ENCODE results near the gene RETSAT.
A peak's percentile ranks its signal among the peaks of the same experiment; 100 is the strongest.
"Not testable (repeated sequence)": the region's sequence is repeated elsewhere in the genome, so short reads cannot be mapped to it uniquely, and the experiment has no call there.

RETSAT gene

GRCh38 chr2:85329701-85330100 is 24.6 kb downstream of the RETSAT start:
- DNase-seq = not testable (repeated sequence)

GRCh38 chr2:85329181-85329651 is 25.1 kb downstream of the RETSAT start:
- no peak for DNase-seq

DNA sequence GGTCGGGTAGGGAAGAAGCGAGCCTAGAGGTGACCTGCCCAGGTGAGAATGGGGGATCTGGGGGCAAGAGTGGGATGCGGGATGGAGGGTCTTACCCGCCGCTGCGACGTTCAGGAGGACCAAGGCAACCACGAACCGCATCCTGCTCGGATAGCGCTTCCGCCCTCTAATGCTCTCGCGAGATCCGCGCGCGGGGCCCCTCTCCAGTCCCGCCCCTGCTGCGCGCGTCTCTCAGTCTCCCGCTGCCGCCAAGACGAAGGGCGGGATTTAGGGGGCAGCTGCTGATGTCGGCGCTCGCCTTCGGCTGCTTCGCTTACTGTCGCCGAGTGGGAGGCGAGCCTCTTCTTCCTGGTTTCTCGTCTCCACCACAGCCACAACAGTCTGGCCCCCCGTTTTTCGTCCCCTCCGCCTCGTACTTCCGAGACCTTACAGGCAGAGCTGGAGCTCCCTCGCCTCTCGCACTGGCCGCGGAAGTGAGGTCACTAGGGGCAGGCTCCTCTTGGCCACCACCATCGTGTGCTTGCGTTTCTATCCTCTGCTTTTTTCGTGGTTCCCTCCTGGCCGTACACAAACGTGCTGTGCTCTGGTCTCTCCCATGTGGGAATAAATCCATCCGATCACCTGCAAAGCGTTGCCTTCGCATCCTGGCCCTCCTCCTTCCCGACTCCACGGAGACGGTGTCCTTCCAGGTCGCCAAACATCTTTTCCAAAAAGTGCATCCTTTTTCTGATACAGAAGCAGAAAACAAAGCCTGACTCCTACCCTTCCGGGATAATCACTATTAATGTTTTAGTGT is 26.3 kb downstream of the RETSAT start, which contains the start of gene TGOLN2:
TGOLN2 (minus strand) TSS at position 168 of the 796 bp plus-strand sequence; CDS start at position 141, 27 bp downstream.
- peak; percentile 83 for DNase-seq

DNA sequence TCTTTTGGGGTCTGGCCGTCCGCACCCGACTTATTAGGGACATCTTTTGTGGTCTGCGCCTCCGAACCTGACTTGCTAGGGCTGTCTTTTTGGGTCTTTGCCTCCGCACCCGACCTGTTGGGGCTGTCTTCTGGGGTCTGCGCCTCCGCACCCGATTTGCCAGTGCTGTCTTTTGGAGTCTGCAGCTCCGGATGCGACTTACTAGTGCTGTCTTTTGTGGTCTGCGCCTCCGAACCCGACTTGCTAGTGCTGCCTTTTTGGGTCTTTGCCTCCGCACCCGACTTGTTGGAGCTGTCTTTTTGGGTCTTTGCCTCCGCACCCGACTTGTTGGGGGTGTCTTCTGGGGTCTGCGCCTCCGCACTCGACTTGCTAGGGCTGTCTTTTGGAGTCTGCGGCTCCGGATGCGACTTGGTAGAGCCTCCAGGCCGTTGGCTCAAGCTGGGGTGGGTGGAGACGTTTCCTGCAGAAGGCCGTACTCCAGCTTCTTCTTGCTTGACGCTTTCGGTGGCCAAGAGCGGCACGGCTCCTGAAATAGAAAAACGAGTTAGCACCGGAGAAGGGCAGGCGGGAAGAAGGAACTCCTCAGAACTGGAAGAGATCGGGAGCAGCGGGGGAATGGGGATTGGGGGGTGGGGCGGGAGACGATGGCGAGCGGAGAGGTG is 27.0 kb downstream of the RETSAT start:
- peak; percentile 4 for DNase-seq

DNA sequence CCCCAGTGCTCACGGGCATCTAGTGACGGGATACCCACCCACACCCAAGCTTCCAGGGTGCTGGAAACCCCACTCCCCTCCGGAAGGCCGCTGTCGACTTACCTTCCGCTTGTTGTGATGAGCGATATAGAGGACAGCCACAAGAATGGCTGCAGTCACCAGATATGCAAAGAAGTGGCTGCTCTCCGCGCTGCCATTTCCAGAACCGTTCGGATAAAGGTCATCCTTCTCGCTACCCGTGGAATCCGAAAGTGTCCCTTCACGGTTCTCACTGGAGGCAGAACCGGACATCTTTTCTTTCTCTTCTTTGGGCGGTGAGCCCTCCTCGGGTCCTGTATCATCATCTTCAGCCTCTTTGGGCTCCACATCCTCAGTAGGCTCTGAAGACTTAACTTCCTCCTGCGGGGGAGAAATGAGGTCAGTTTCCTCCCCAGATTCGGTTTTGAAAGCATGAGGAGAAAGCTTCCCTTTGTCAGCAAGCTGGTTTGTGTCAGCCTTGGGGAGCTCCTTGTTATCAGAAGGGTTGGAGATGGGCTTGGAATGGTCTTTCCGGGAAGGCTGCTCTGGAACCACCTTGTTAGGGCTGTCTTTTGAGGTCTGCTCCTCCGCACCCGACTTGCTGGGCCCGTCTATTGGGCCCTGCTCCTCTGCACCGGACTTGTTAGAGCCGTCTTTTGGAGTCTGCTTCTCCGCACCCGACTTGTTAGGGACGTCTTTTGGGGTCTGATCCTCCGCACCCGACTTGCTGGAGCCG is 27.7 kb downstream of the RETSAT start:
- DNase-seq = no peak

DNA sequence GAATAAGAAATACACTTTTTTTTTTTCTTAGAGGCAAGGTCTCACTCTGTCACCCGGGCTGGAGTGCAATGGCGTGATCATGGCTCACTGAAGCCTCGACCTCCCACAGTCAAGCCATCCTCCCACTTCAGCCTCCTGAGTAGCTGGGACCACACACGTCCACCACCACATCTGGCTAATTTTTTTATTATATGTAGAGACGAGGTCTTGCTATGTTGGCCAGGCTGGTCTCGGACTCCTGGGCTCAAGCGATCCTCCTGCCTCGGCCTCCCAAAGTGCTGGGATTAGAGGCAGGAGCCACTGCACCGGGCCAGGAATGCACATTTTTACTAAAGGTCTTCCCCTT is 28.9 kb downstream of the RETSAT start:
- no peak for DNase-seq

GRCh38 chr2:85324639-85325465 is 29.5 kb downstream of the RETSAT start:
- no peak for DNase-seq

DNA sequence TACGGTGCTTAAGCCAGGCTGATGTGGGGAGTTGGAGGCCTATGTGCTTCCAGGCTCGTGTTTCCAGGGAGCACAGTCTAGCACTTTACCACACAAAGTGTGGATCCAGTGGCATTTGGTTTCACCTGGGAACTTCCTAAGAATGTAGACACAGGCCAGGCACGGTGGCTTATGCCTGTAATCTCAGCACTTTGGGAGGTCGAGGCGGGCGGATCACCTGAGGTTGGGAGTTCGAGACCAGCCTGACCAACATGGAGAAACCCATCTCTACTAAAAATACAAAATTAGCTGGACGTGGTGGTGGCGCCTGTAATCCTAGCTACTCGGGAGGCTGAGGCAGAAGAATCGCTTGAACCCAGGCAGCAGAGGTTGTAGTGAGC is 30.4 kb downstream of the RETSAT start:
- not testable (repeated sequence) for DNase-seq

GRCh38 chr2:85323351-85323987 is 30.9 kb downstream of the RETSAT start:
- DNase-seq = no peak

DNA sequence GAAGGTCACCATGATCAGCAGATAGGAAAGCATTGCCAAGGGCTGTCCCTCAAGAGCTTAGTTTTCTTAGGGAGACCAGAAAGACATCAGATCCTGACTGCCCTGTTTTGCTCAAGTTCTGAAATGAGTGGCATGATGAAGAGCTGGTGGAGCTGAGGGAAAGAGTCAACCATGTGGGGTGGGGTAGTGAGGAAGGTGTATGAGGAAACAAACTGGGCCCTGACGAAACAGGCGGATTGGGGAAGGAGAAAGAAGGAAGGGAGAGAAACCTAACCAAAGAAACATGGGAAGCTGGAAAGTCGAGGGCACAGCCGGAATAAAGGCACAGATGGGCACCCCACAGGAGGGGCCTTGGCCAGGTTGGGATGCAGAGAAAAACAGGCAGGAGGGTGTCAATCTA is 34.5 kb downstream of the RETSAT start:
- DNase-seq = no peak

- peak; percentile 88 for DNase-seq
Observed at GRCh38 chr2:85318222-85319074, 35.9 kb downstream of the RETSAT start.

GRCh38 chr2:85315921-85316320 is 38.4 kb downstream of the RETSAT start:
- not testable (repeated sequence) for DNase-seq

GRCh38 chr2:85314884-85315242 is 39.5 kb downstream of the RETSAT start:
- DNase-seq = no peak

DNA sequence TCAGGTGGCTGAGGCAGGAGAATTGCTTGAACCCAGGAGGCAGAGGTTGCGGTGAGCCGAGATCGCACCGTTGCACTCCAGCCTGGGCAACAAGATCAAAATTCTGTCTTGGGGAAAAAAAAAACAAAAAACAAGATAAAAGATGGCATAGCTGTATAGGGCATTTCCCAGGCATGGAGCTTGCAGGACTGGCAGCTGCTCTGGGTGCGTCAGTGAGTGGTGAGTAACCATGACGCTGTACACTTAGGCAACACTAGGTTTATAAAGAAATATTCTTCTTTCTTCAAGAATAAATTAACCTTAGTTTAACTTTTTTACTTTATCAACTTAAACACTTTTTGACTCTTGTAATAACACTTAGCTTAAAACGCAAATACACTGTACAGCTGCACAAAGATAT is 41.9 kb downstream of the RETSAT start:
- no peak for DNase-seq

DNA sequence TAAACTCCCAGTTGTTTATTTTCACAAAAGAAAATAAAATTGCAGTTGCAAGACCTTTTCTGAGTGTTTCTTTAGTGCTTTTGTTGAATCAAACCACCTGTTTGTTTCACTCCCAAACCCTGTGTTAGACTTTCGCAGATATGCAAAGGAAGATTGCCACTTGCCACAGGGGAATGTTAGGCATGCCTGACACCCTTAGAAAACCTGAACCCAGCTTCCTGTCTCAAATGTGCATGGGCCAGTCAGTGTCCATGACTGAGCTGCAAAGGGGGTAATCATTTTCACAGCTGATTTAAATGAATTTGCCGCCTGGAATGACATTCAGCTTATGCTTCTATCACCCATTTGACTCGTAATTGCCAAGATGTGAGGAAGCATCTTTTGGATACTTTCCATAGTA is 44.0 kb downstream of the RETSAT start:
- DNase-seq = no peak

GRCh38 chr2:85309699-85310321 is 44.5 kb downstream of the RETSAT start:
- no peak for DNase-seq

DNA sequence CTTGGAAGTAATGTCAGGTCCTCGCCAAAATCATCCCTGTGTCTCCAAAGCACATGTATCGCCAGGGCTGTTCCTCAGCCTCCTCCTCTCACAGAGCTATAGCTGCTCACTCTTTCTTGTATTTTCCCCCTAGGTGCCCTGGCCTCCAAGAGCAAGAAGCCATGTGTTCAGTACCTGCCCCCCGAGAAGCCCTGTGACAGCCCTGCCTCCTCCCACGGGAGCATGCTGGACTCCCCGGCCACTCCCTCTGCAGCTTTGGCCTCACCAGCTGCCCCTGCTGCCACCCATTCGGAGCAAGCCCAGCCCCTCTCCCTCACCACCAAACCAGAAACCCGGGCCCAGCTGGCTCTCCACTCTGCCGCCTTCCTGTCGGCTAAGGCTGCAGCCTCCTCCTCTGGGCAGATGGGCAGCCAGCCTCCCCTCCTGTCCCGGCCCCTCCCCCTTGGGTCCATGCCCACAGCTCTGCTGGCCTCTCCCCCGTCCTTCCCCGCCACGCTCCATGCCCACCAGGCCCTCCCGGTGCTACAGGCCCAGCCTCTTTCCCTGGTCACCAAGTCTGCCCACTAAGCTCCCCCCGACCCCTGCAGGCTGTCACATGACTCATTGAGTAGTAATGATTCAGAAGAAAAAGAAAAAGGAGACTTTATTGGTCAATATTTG is 45.3 kb downstream of the RETSAT start:
- peak; percentile 1 for DNase-seq

- DNase-seq = no peak
Observed at GRCh38 chr2:85308201-85308600, 46.1 kb downstream of the RETSAT start.

DNA sequence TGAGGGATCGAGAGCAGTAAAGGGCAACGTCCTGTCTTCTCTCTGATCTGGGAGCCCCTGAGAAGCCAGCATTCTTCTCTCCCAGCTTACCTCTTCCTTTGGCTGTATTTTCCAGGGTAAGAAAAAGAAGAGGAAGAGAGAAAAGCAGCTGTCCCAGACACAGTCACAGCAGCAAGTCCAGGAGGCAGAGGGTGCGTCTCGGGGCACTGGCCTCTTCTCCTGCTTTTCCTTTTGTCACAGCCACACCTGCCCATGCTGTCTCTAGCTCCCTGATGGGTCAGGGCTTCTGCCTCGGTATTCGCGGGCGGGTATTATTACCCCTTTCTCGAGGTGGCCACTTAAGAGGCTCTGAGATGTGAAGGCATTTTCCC is 46.8 kb downstream of the RETSAT start:
- DNase-seq = no peak

Measured in amniotic stem cell (primary cell).